GM21576 (cell line): ENCODE data around the gene FAM107B.

Experiments used
- ATAC-seq: cut with Tn5 transposase; IDR thresholded peaks from one replicate; pipeline ENCODE4 v1.9.1; 2021; ENCODE audit warnings: mild to moderate bottlenecking, moderate library complexity; ENCODE audit not compliant: unreplicated experiment

Gene FAM107B

DNA sequence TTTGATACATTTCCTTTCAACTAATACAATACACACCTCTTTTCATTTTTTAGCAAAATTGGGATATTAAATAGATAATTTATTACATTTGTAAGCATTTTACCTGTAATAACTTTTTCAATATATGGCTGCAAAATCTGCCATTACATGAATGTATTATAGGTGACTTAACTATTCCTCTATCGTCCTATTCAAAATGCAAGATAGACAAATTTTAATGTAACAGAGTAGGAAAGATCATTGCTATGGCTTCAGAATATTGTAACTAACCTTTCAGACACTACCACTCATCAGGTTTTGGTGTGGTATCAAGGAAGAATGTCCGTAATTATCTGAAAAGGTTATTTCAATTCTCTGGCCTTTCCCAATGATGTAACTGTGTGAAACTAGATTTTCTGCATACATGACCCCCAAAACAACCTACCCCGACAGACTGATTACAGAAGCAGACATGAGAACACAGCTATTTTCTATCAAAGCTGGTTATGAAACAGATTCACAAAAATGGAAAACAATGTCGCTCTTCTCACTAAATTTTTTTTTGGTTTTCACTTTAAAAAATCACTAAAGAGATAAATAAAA is 211.2 kb downstream of the FAM107B start:
- ATAC-seq: no peak

DNA sequence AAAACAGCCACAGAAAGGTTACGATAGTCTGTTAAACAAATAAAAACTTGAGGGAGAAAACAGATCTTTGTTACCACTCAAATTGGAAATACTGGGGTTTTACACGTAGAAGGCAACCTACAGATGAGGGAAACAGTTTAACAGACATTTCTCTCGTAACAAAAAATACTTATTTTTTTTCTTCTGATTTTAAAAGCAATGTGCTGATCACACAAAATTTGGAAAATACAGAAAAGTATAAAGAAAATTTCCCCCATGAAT is 211.7 kb downstream of the FAM107B start:
- ATAC-seq: no peak

DNA sequence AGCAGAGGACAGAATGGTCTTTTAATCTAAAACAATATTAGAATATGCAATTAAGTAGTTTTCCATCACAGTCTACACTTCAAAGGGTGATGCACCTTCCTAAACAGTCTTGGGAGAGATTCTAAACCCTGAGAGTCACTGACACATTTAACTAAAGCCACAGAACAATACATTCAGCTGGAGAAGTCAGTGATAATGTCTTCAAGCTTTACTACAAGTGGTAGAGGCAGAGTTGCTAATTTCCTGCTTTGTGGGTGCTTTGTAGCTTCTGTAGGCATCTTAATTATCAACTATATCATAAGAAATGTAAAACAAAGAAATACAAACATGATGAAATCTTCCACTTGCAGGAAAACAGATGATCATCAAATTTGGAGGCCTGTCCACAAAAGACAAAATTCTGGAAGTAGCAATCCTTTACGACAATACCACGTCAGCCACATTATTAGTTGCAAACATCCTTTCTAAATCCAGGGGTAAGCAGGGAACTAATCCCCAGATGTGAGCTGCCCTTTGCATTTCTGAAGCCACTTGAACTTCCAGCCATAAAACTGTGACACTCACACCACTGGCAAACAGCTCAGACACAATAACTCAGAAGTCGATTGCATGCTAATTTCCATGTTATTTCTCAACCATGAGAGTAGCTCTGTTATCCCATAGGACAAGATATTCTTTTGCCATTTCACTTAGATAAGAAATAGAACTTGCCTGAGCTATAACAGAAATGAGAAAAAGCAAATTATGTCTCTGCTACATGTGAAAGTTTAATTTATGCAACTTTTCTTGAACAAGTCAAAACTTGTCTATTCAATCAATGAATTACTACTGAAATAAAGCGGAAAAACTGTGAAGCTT is 212.2 kb downstream of the FAM107B start:
- ATAC-seq: no peak

DNA sequence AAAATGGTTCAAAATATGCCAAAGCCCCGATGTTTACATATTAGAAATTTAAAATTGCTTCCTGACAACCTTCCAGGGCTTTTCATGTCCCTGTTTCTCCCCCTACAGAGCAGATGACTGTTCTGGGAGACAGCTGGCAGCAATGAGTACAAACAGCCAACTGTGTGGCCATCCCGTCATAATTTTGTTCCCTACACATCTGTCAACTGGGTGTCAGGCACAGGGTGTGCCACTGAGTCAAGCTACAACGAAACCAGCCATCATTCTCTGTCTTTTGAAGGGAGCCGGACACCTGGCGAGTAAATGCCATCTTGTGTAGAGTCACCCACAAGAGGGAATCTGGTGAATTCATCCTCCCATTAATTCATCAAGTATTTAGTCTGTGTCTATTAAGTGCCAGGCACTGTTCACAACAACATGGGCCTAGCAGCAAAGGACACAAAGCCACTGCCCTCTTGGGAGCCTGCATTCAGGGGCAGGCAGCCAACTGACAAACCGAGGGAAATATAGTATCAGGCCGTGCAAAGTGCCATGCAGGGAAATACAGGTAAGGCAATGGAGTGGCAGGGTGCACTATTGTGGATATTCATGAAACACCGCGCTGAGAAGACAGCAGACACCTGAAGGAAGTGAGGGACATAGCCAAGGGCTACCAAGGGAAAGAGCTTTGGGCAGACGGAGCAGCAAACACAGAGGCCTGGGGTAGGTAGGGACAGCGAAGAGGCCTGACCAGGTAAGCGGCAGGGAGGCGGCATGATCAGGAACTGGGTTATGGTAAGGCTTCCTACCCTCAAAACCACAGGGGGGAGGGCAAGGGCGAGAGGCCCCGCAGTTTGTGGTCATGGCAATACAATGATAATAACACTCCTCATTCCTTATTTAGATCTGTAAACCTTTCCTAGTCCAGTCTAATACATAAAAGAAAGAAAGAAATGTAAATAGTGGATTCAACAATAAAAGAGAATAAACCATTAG is 213.6 kb downstream of the FAM107B start:
- ATAC-seq: no peak

DNA sequence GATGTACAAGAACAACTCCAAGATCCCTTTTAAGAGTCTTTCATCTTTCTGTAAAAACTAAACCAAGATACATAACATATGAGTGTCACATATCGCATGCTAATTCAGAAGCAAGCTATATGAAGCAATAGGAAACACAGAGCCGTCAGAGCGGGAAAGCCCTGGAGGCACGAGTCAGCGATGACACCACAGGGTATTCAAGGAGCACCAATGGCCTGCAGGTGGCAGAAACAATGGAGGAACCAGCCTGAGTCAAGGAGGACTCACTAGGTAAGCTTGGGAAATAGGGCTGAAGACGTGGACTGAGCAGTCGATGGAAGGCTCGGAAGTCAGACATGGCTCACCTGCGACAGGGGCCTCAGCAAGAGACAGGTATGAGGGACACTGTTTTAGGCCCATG is 214.4 kb downstream of the FAM107B start:
- no peak for ATAC-seq

DNA sequence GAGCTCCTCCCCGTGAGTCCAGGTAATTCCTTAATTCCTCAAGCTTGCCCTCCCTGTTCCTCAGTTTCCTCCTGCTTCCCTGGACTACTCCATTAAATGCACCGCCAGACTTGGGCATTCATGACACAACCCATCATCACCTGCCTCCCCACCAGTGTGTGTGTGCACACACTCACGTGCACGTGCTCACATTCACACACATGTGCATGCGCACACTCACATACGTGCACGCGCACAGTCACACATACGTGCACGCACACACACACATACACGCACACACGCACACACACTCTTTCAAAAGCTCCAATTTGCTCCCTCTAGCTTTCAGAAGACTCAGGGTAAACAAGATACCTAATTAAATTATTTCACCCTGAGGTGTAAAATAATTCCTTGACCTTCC is 216.7 kb downstream of the FAM107B start:
- ATAC-seq: no peak

DNA sequence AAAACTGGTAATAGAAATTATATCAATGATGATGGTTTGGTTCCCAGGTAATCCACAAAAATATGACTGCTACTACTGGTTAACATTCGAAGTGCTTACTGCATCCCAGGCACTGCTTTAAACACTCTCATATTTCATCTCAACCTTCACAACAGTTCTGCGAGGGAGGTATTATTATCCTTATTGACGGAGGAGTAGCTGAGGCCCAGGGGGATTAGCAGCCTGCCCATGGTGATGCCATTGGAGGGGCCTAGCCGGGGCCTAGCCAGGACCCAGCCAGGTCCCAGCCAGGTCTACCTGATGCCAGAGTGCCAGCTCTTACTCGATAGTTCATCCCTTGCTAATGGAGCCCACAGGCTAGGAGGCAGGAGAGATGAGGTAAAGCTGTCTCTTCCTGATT is 217.1 kb downstream of the FAM107B start:
- ATAC-seq: no peak

DNA sequence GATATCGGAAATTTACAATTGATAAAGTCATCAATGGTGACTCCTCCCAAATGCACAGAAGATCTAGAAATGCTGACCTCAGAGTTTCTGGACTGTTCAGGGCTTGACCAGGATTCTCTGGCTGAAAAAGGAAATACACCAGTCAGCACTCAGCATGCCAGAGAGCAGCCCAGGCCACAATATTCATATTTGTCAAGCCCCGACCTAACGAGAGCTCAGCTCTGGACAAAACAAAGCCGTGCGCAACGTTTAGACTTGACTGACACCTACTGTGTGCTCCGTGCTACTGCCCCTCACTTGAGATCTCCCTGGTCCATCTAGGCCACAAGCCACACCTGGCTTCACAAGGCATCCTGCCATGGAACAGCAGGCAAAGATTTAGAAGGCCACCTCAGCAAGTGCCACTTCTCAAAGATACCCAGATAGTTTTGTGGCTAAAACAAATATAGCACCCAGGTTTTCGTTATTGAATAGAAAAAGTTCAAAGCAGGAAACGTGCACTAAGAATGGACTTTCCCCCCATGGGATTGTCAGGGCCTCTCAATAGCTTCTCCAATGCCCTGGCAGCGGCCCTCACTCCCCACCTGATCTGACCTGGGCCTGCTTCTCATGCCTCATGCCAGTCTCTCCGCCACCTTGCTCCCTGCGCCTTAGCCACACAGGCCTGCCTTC is 218.3 kb downstream of the FAM107B start:
- ATAC-seq: peak; percentile 81

DNA sequence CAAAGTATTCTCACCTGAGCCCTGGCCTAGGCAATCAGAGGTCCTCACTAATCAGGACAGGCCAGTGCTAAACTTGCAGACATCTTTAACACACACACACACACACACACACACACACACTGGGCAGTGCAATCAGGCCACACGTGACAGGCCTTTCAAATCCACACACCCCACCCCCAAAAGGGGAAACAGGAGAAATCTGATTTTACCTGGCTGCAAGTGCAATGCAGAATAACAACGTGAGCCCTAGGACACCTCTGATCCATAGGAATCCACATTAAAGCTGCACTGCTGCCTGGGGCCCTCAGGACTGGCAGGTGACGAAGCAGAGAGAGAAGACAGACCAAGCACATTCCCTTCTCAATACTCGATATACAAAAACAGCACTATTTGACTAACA is 218.9 kb downstream of the FAM107B start:
- no peak for ATAC-seq

DNA sequence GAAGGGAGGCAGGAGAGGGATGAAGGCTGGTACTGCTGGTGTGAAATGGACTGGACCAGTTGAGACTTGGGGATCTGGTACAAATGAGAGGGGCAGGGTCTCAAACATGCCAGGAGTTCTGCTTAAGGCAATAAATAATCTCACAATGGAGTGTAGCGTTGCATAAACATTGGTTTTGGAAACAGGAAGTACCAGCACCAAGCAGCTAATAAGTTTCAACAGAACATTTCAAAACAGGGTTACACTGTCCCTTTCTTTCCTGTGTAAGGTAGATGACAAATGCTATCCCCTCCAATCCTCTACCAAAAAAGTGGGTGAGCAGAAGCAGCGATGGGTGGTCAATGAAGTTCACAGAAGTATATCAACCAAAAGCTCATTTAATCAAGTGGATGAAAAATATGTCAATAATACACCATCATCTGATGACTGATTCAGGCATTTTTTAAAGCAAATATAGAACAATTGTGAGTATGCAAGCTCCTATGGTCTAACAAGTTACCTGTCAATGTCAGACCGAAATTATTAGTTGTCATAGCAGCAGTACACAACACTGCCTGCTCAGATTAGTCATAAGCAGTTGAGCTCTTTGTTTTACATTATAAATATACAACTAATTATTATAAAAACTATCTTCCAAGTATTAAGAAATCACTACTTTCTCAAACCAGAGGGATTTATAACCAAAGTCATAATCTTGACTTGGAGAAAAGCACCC is 220.0 kb downstream of the FAM107B start:
- no peak for ATAC-seq

DNA sequence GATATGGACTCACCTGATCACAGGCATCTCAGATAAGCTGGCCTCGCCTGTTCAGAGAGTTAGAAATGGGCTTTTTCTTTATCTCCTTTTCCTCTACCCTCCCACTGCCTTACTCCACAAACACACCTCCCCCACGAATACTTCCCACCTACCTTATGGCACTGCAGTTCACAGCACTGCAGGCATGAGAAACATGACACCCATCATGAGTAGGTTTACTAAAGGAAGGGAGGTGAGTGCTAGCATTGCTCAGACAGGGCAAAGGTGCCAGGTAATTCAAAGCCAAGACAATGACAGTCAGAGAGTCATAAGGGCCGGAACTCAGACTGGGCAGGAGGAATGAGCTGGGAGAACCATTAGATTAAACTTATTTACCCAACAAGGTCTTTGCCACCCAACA is 220.6 kb downstream of the FAM107B start:
- ATAC-seq: no peak

DNA sequence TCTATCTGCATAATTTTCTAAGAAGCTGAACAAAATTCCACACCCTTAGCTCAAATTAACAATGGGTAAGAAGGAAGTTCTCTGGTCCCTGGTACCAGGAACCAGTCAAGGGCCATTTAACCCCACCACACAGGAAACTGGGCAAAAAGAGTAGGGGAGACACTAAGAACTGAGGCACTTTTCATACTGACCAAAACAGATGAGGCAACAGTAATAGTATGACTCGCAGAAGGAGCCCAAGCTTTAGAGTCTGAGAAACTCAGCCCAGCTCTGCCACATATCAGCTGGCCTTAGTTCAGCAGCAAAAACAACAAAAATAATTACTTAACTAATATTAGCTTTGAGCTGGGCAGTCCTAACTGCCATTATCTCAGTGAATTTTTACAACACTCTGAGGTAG is 221.2 kb downstream of the FAM107B start:
- no peak for ATAC-seq

DNA sequence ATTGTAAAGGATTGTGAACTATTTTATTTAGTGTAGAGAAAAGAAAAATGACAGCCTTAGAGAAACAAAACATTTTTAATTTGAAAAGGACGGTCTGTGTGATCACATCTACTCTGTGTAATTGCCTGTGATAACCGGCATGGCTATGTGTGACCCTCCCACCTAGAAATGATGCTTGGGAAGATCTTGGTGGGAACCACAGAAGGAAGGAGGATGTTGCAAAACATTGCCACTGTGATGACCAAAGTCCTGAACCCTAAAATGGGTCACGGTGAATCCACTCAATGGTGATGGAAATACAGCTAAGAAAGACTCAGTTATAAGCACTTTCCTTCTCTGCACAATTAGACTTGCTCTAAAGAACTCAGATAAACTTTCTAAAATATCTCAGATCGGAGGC is 222.7 kb downstream of the FAM107B start:
- no peak for ATAC-seq

DNA sequence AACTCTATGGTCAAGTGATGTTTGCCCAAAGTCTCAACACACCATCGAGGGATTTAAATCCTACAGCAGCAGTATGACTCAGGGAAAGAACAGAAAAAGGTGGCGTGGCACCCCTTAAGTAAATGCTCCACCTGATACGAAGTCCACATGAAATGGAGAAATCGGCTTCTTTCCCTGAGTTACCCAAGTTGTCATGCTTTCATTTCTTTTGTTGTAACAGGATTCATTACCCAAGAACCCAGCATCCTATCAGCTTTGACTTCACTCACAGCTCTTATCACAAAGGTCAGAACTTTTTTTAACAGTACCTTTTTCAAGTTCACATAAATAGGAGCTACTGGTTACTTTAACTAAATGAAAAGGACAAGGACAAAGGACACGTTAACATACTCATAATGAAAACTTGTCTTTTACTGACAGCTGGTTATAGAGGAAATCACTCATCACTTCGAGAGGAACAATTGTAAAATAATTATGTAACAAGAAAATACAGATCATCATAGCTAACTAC is 224.2 kb downstream of the FAM107B start:
- no peak for ATAC-seq

DNA sequence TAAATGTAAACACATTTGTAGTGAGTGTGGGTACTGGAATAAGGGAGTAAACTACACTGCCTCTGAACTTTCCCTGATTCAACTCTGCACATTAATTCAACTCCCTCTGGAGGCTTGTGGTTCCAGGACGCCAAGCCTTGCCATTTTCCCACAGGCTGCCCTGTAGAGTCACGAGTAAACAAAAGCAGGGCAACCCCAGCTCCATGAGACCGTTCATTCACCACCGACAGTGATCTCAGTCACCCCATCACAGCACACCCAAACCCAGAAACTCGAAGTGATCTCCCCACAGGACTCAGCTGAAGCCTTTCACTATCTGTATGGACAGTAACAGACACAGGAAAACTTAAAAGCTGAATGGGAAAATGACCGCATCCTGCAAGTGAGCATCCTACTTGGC is 225.2 kb downstream of the FAM107B start:
- ATAC-seq: no peak

DNA sequence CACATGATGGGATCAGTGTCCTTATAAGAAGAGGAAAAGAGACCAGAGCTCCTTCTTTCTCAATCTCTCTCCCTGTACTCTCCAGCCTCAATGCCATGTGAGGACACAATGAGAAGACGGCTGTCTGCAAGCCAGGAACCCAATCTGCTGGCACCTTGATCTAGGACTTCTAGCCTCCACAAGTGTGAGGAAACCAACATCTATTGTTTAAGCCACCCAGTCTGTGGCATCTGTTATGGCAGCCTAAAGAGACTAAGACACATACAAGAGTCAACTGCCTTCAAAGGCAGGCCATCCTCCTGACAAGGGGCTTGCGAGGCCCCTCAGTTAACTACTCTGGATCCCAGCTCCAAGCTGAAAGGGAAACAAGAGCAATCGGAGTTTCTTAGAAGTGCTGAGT is 225.7 kb downstream of the FAM107B start:
- no peak for ATAC-seq

DNA sequence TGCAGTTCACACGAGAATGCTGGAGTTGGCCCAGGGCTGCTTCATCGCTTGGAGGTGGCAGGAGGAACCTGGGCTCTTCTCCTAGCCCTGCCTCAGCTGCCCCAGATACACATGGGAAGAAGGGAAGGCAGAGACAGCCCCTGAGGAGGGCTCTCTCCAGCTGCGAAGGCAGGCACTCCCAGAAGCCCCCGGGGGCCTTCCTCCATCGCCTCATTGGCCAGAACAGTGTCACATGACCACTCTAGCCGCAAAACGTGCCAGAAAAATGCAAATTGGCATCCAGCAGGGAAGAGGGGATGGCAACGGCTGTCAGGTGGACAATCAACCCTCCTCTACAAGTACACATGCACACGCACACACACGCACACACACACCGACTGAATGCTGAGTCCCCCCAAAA is 226.2 kb downstream of the FAM107B start:
- ATAC-seq: no peak

DNA sequence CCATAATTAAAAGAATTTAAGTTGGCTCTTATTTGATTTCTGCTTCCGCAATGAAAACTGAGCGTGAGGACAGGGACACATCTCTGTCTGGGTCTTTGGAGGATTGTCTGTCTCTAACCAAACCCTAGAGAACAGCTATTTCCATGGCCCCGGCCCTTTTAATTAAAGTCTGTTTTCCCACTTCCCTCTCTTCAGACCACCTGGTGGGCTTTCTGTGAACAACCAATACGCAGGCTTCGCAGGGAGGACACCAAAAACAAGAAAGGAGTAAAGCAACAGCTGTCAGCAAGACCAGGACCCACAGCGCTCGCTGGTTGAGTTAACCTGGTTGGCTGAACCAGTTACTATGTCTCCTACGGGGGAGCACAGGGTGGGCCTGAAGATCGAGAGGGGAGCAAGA is 226.9 kb downstream of the FAM107B start:
- no peak for ATAC-seq

DNA sequence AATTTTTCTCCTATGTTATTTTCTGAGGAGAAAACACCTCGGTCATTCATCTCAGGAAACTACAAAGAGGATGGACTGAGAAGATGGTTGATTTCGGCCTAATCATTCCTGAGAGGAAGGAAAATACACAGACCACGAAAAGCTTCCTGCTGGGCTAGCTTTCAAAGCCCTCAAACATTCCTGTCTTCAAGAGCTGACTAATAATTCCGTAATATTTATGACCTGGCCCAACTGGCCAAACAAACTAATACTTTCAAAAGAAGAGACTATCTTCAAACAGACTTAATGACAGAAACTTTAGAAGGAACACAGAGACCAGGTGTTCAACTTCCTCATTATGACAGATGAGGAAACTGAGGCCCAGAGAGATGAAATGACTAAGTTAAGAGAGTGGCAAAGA is 228.9 kb downstream of the FAM107B start:
- no peak for ATAC-seq

DNA sequence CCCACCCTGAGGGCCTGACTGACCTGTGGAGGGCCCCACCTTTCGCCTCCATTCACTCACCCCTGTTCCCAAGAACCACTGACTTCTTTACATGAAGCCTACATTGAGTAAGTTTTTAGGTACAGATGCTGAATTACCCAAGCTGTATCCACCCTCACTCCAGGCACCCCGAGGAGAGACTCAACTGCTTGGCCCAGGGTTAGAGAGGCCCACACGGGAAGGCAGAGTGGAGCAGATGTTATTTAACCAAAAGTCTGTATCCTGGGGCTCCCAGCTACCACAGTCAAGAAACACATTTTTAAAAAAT is 230.8 kb downstream of the FAM107B start:
- no peak for ATAC-seq
